BLaER1 (cell line): ENCODE data around the gene SLC35G4.
A peak's percentile ranks its signal among the peaks of the same experiment; 100 is the strongest.
"Not testable (repeated sequence)": the region's sequence is repeated elsewhere in the genome, so short reads cannot be mapped to it uniquely, and the experiment has no call there.

ENCODE experiments used
- H3K27ac ChIP-seq: shearing (Covaris generic); formaldehyde crosslinking; 2 replicates; pipeline ENCODE4 v1.8.1; 2022
- H3K27me3 ChIP-seq: shearing (Covaris generic); formaldehyde crosslinking; 2 replicates; pipeline ENCODE4 v1.8.1; 2022
- H3K36me3 ChIP-seq: shearing (Covaris generic); formaldehyde crosslinking; 2 replicates; pipeline ENCODE4 v1.8.1; 2022
- H3K4me1 ChIP-seq: shearing (Covaris generic); formaldehyde crosslinking; 2 replicates; pipeline ENCODE4 v1.8.1; 2022
- H3K4me2 ChIP-seq: shearing (Covaris generic); formaldehyde crosslinking; 2 replicates; pipeline ENCODE4 v1.8.1; 2022
- H3K4me3 ChIP-seq: shearing (Covaris generic); formaldehyde crosslinking; 2 replicates; pipeline ENCODE4 v1.8.1; 2022
- H3K9ac ChIP-seq: shearing (Covaris generic); formaldehyde crosslinking; 2 replicates; pipeline ENCODE4 v1.8.1; 2022
- H3K9me3 ChIP-seq: shearing (Covaris generic); formaldehyde crosslinking; 2 replicates; pipeline ENCODE4 v1.8.1; 2022
- H4K20me1 ChIP-seq: shearing (Covaris generic); formaldehyde crosslinking; 2 replicates; pipeline ENCODE4 v1.8.1; 2022
- Cebpa-rat ChIP-seq: shearing (Covaris generic); IDR thresholded peaks from 2 replicates; pipeline ENCODE4 v1.8.1; 2022

Gene SLC35G4

DNA sequence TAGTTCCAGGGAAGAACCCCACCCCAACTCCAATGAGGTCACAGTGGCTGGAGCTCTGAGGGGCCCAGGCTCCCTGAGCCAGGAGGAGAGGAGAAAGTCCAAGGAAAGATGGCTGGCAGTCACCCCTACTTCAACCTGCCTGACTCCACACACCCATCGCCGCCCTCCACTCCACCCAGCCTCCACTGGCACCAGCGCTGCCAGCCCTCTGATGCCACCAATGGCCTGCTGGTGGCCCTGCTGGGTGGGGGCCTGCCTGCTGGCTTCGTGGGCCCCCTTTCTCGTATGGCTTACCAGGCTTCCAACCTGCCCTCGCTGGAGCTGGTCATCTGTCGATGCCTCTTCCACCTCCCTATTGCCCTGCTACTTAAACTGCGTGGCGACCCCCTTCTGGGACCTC, at the start of gene SLC35G4:
Gene SLC35G4 (plus strand): TSS at position 109 of the 400 bp plus-strand sequence. CDS start 0 bp downstream, at position 109.
- not testable (repeated sequence) for H3K4me1 ChIP-seq, H3K9ac ChIP-seq, H3K27me3 ChIP-seq, H3K27ac ChIP-seq, H3K4me2 ChIP-seq, H4K20me1 ChIP-seq, H3K36me3 ChIP-seq, H3K4me3 ChIP-seq
- peaks cover 15% of the 10 kb centered on the region for H3K9me3 ChIP-seq

DNA sequence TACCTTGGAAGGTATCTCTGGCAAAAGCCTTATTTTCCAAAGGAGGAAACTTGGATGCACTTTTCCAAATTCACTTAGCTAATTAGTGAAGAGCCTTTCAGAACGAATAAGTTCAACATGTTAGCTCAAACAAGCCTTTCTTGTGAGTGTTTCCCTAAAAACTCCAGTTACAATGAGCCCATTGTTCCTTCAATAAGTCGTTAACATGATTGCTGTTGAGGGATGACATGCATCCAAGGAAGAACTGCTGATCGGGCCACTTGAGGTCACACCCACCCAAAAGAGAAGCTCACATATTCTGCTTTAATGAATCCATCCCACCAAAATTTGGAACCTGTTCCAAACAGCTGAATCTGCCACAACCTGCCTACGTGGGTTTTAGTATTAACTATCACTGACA, 48.1 kb upstream of the SLC35G4 start:
- TF ChIP-seq Cebpa-rat = no peak
- Histone ChIP-seq H3K4me3 (no peak overlapping the region), H3K4me1 (peaks cover 48% of the 10 kb centered on the region), H3K36me3 (no peaks in the 10 kb centered on the region), H3K4me2 (0 out of 2 replicates have a peak overlapping the region, but pooled peaks have one; percentile 71), H3K9me3 (no peaks in the 10 kb centered on the region), H3K27me3 (no peaks in the 10 kb centered on the region), H3K9ac (no peak overlapping the region), H4K20me1 (no peaks in the 10 kb centered on the region), H3K27ac (no peak overlapping the region)

DNA sequence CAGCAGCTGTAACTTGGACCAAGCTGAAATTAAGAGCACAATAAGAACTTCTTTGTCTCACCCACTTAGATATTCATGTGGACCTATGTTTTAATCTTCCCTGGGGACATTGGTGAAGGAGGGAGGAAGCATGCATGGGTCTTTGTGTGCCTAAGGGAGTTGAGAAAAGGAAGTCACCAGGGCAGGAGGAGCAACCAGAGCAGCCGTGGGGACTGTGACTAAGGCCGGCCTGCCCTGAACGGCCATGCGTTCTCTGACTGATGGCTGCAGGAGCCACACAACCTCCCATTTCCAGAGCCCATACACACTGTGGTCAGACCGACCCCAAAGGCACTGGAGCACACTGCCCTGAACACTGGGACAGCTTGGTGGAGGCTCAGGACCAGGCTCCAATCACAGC, 43.7 kb upstream of the SLC35G4 start:
- Histone ChIP-seq H3K4me3 (peak overlapping the region; percentile 39), H3K36me3 (no peaks in the 10 kb centered on the region), H3K9me3 (no peaks in the 10 kb centered on the region), H3K27ac (peak overlapping the region; percentile 61), H3K27me3 (no peaks in the 10 kb centered on the region), H3K4me2 (peak overlapping the region; percentile 87), H3K9ac (peak overlapping the region; percentile 32; the same call in 1 of the 2 replicates), H3K4me1 (peaks cover 65% of the 10 kb centered on the region), H4K20me1 (no peaks in the 10 kb centered on the region; the same call in 1 of the 2 replicates)
- TF ChIP-seq Cebpa-rat = no peak

DNA sequence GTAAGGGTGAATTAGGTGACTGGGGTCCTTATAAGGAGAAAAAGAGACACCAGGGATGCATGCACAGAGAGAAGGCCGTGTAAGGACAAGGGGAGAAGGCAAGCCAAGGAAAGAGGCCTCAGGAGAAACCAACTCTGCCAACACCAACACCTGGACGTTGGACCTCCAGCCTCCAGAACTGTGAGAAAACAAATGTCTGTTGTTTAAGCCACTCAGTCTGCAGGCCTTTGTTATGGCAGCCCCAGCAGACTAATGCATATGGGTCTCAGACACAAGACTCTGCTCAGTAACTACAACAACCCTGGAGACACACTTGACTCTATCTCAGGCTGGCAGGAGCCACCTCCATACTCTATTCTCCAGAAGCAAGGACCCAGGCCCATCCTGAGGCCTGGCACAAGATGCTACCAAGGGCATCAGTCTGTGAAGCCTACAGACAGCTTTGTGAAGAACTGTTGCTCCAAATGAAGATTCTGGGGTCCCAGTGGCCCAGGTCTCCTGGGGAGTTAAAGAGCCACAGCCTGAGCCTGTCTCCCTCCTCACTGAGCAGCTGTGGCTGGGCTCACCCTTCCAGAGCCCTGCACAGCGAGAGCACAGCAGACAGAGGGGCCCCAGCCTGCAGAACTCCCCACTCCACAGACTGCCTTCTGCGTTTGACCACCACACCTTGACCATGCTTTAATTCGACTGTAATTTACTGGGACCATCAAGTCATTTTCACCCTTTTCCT, 43.0 kb upstream of the SLC35G4 start:
- Histone ChIP-seq H4K20me1 (no peaks in the 10 kb centered on the region; the same call in 1 of the 2 replicates), H3K36me3 (no peaks in the 10 kb centered on the region), H3K9me3 (no peaks in the 10 kb centered on the region), H3K27ac (peak overlapping the region; percentile 61), H3K4me2 (peak overlapping the region; percentile 87), H3K4me1 (peaks cover 61% of the 10 kb centered on the region), H3K4me3 (peak overlapping the region; percentile 39), H3K9ac (peak overlapping the region; percentile 32; the same call in 1 of the 2 replicates), H3K27me3 (no peaks in the 10 kb centered on the region)
- TF ChIP-seq Cebpa-rat = no peak

DNA sequence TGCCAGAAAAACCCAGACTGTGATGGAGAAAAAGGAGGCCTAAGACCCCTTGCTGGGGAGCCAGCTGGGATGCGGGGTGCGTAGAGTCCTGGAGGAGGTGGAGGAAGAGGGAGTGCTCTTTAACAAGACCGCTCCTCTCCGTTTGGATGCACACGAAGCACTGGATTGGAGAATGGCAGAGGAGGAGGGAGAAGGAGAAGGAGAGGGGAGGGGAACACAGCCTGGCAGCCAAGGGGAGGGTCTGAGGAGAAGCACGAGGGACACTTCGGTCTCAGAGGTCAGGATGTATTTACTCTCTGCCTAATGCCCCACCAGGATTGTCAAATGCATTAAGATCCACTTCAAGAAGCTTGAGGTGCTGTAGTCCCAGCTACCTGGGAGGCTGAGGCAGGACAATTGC, 42.0 kb upstream of the SLC35G4 start:
- peak overlapping the region; percentile 87 for H3K4me2 ChIP-seq
- H3K4me3 ChIP-seq = no peak overlapping the region
- no peaks in the 10 kb centered on the region for H3K36me3 ChIP-seq
- H3K27ac ChIP-seq = no peak overlapping the region
- no peaks in the 10 kb centered on the region for H3K9me3 ChIP-seq
- no peak for TF ChIP-seq Cebpa-rat
- H3K27me3 ChIP-seq = no peaks in the 10 kb centered on the region
- no peak overlapping the region for H3K9ac ChIP-seq
- H4K20me1 ChIP-seq = no peaks in the 10 kb centered on the region; the same call in 1 of the 2 replicates
- peaks cover 61% of the 10 kb centered on the region for H3K4me1 ChIP-seq

DNA sequence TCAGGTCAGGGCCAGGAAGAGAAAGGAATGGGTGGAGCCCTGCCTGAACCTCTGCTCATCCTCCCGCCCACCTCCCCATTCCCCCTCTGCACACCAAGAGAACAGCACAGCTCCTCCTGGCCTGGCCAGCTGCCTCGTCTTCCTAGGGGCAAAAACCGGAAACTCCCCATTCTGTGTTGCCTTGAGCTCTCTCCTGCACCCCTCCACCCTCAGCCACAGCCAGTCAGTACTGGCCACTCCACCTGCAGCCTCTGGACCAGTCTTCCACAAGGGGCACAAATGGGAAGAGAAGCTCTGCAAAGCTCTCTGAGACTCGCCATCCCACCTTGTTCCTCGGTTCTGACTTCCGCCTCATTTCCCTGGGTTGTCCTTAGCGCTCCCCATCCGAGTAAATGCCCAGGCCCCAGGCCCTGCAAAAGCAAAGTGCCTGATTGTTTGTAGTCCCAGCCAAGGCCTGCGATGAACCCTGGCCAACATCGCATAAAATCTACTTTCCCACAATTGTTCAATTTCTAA, 39.3 kb upstream of the SLC35G4 start:
- no peaks in the 10 kb centered on the region; the same call in 1 of the 2 replicates for H4K20me1 ChIP-seq
- H3K4me1 ChIP-seq = peaks cover 52% of the 10 kb centered on the region
- H3K9me3 ChIP-seq = no peaks in the 10 kb centered on the region
- TF ChIP-seq Cebpa-rat = no peak
- no peaks in the 10 kb centered on the region for H3K27me3 ChIP-seq
- H3K9ac ChIP-seq = no peak overlapping the region
- H3K27ac ChIP-seq = no peak overlapping the region
- no peak overlapping the region for H3K4me3 ChIP-seq
- H3K4me2 ChIP-seq = peak overlapping the region; percentile 29; the same call in 1 of the 2 replicates
- no peaks in the 10 kb centered on the region for H3K36me3 ChIP-seq

DNA sequence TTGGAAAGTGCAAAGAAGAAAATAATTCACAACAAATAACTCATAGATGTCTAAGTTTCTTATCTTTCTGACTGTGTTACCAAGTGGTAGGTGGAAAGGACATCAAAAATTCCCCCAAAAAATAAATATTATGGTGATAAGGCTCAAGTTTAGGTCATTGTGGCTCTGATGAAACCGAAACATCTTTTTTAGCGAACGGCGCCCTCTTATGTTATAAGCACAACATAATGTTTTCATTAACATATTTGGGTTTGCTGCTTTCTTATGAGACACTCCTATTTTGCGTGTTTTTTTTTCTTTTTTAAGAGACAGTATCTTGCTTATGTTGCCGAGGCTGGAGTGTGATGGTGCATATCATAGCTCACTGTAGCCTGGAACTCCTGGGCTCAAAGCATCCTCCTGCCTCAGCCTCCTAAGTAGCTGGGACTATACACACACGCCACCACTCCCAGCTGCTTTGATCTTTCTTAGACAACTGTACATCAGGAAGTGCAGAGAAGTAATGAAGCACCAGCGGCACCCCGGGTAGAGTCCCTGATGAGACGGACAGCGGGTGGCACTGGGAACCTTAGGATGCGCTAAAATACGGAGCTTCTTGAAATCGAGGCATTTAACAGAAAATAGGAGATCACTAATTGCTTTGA, 38.5 kb upstream of the SLC35G4 start:
- no peak overlapping the region for H3K27ac ChIP-seq
- peaks cover 44% of the 10 kb centered on the region for H3K4me1 ChIP-seq
- H3K36me3 ChIP-seq = no peaks in the 10 kb centered on the region
- H4K20me1 ChIP-seq = no peaks in the 10 kb centered on the region; the same call in 1 of the 2 replicates
- H3K4me2 ChIP-seq = peak overlapping the region; percentile 16
- H3K9me3 ChIP-seq = no peaks in the 10 kb centered on the region
- no peak overlapping the region for H3K9ac ChIP-seq
- no peak overlapping the region for H3K4me3 ChIP-seq
- no peak for TF ChIP-seq Cebpa-rat
- no peaks in the 10 kb centered on the region for H3K27me3 ChIP-seq

DNA sequence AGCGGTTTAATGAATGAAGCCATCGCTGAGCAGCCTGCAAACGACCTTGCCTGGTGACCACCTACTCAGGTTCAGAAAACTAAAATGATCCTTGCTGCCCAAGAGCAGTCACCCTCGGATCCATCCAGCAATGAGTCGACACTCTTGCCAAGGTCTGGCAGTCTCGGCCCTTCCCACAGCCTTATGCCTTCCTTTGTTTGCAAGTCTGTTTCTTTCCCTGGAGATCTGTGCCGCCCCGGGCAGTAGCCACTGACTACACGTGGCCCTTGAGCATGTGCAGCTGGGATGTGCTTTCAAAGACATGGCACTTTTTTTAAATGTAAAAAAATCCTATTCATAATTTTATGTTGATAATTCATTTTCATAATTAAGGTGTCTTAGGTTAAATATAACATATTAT, 37.2 kb upstream of the SLC35G4 start:
- no peak overlapping the region for H3K4me3 ChIP-seq
- no peaks in the 10 kb centered on the region for H3K9me3 ChIP-seq
- TF ChIP-seq Cebpa-rat = no peak
- H3K4me2 ChIP-seq = no peak overlapping the region
- no peaks in the 10 kb centered on the region for H3K27me3 ChIP-seq
- H3K36me3 ChIP-seq = no peaks in the 10 kb centered on the region
- no peaks in the 10 kb centered on the region for H4K20me1 ChIP-seq
- no peak overlapping the region for H3K9ac ChIP-seq
- peaks cover 38% of the 10 kb centered on the region for H3K4me1 ChIP-seq
- H3K27ac ChIP-seq = no peak overlapping the region

DNA sequence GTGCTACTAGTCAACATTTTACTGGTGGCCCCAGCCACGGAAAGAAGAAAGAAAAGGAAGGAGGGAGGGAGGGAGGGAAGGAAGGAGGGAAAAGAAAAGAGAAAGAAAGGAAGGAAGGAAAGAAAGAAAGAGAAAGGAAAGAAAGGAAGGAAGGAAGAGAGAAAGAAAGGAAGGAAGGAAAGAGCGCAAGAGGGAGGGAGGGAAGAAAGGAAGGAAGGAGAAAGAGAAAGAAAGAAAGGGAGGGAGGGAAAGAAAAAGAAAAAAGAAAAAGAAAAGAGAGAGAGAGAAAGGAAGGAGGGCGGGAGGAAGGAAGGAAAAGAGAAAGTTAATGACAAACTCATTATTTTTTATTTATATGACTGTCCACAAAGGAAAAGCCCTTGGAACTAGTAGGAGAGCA, 34.9 kb upstream of the SLC35G4 start:
- H3K36me3 ChIP-seq = no peaks in the 10 kb centered on the region
- no peaks in the 10 kb centered on the region for H3K27me3 ChIP-seq
- H3K9me3 ChIP-seq = no peaks in the 10 kb centered on the region
- H3K4me1 ChIP-seq = peaks cover 36% of the 10 kb centered on the region
- no peak overlapping the region for H3K9ac ChIP-seq
- H3K27ac ChIP-seq = no peak overlapping the region
- TF ChIP-seq Cebpa-rat = no peak
- H4K20me1 ChIP-seq = no peaks in the 10 kb centered on the region
- no peak overlapping the region for H3K4me2 ChIP-seq
- H3K4me3 ChIP-seq = no peak overlapping the region
